H1 (cell line): Measurements from ENCODE around the gene SOAT2. TPM values are rescaled to one million over a fixed set of nuclear protein-coding genes. Genes with fewer than 3 reads are reported as not detected.

Experiments used
- CBX5 ChIP-seq: fragments of 300-800, 300-1000 bp; sonication (generic); IDR thresholded peaks from 2 replicates; pipeline ENCODE4 v1.7.1; 2016; ENCODE audit warnings: antibody characterized with exemption, low read length, low read depth
- KDM1A ChIP-seq: fragments of 200-600, 300-600 bp; sonication (generic); IDR thresholded peaks from 2 replicates; pipeline ENCODE4 v1.7.1; 2016; ENCODE audit warnings: mild to moderate bottlenecking, low read length, borderline replicate concordance
- RNF2 ChIP-seq: fragments of 200-900, 300-1000 bp; sonication (generic); IDR thresholded peaks from 2 replicates; pipeline ENCODE4 v1.7.1; 2016; ENCODE audit warnings: borderline replicate concordance, low read depth, mild to moderate bottlenecking, antibody characterized with exemption, low read length; ENCODE audit not compliant: poor library complexity, severe bottlenecking; ENCODE audit errors: missing control alignments
- SUZ12 ChIP-seq: fragments of 200-600 bp; sonication (generic); IDR thresholded peaks from 2 replicates; pipeline ENCODE4 v1.6.1; 2012; ENCODE audit warnings: mild to moderate bottlenecking, inconsistent platforms, low read length, moderate library complexity, mixed read lengths
- YY1 ChIP-seq: IDR thresholded peaks from 2 replicates; pipeline ENCODE4 v1.6.1; 2011; ENCODE audit warnings: low read depth, mild to moderate bottlenecking, low read length
- polyA plus RNA-seq, 7 experiments: library from polyadenylated mRNA; depleted of rRNA in 3 of 7; stranded (reverse) in 5 of 7; unstranded in 2 of 7; fragments of >200 nt in 5 of 7; fragments of 200-250 nt in 2 of 7; gene quantifications; 1 replicate in 5 of 7; 2 replicates in 1 of 7; 4 replicates in 1 of 7; pipeline versions ENCODE4 v1.2.1 to v1.2.3, GENCODE V29; 2011 to 2013; ENCODE audit warnings: missing spikeins in 2 of 7, mixed read lengths in 2 of 7
- total RNA-seq: library from RNA; stranded (reverse); fragmentation: NEBNext Ultra II Directional; extraction: Animal tissue kit (Norgen Biotek cat#: 25700); gene quantifications from 2 replicates; pipeline ENCODE4 v1.2.1, GENCODE V29; 2021

SOAT2 gene
- total and polyA plus RNA-seq, 2 of the 8 experiments (the other 6 are each of a cell fraction or from before 2014, with no cell fraction given): 0.08 TPM; not detected in 1

- no peak for TF ChIP-seq RNF2
- TF ChIP-seq KDM1A: no peak
- TF ChIP-seq YY1: no peak
- no peak for TF ChIP-seq CBX5
- TF ChIP-seq SUZ12: no peak
Measured at GRCh38 chr12:53059434-53060063, 43.7 kb upstream of the SOAT2 start (continued).
